ENCODE data around the gene DKK1.
A peak's percentile ranks its signal among the peaks of the same experiment; 100 is the strongest.

DKK1 gene

DNA sequence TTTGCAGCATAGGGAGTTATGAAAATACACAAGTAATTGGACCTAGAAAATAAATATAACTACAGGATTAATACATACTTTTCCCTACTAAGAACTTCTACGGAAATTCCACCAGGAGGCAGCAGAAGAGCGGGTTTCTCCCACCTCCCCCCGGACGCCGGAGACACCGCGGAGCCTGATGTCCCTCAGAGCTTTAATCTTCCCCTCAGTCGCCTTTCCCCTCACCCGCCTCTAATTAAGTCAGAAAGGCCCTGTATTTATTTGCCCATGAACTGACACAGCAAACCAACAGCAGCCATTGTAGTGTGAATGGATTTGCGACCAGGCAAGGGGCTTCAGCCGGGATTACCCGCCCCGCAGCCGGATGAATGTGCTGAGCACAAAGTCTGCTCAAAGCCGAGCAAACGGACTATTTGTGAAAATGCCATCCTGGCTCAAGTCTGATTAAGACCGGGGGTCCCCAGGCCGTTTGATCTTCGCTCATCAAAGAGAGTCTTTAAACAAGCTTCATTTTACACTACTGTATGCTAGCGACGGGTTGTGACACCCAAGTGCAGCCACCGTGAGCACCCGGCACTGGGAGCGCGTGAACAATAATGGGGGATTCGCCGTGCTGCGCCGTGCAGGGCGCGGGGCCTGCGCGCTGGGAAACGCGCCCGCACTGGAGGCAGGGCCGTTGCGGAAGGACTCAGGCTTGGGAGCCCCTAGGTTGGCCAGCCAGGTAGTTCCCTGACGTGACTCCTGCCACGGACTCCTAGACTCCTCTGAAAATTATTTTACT is 5.6 kb upstream of the DKK1 start:
- no peak for TF ChIP-seq ZNF274 (IDR thresholded peaks at IDR 0.05; ENCODE audit: low read depth, low read length)
- peak overlapping the region; percentile 53; the same call in 1 of the 2 replicates for H3K4me3 ChIP-seq (ENCODE audit: low read length)

DNA sequence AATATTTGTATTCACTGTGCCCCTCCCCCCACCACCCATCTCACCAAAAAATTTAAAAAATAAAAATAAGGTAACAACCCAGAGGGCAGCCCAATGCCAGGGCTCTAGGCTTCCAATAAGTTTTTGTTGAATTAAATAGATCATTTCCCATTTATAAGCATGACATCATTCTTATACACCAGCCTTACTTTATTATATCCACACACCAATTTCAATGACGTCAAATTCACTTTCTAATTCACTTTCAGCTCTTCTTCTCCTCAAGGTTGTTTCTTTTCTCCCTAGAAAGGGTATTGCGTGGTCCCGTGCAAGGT is 1.2 kb upstream of the DKK1 start:
- H3K4me3 ChIP-seq (ENCODE audit: low read length), result no peak overlapping the region

DNA sequence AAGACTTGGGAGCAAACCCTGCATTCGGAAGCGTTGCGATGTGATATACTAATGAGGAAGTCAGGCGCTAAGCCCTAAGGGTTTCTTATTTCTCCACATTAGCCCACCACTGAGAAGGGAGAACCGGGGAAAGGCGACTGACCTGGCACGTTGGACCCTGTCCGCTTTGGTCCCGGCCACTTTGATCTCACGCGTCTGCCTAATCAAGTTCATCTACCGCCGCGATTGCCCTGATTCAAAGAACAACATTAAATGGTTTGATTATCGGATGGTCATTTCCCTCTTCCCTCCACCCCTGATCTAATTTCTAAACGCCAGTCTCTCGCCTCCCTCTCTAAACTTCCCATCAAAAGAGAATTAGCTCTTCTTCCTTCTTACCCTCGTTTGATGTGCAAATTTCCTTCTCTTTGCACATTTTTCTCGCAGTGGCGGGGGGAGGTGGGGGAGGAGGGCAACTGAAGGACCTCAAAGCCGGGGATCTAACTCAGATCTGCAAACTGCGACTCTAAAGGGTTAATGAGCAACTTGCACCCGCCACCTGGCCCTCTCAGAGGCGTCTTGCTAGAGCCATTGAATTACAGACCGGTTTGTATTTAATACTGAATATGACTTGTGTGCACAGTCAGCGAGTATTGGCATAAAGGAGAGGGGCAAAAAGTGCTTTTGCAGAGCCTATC is 687 bp upstream of the DKK1 start:
- no peak for TF ChIP-seq ZNF274 (IDR thresholded peaks at IDR 0.05; ENCODE audit: low read depth, low read length)
- peak overlapping the region; percentile 25; the same call in 1 of the 2 replicates for H3K4me3 ChIP-seq (ENCODE audit: low read length)

More for the DNA sequence above, 1.2 kb upstream of the DKK1 start:
- TF ChIP-seq ZNF274 (IDR thresholded peaks at IDR 0.05; ENCODE audit: low read depth, low read length), result no peak

DNA sequence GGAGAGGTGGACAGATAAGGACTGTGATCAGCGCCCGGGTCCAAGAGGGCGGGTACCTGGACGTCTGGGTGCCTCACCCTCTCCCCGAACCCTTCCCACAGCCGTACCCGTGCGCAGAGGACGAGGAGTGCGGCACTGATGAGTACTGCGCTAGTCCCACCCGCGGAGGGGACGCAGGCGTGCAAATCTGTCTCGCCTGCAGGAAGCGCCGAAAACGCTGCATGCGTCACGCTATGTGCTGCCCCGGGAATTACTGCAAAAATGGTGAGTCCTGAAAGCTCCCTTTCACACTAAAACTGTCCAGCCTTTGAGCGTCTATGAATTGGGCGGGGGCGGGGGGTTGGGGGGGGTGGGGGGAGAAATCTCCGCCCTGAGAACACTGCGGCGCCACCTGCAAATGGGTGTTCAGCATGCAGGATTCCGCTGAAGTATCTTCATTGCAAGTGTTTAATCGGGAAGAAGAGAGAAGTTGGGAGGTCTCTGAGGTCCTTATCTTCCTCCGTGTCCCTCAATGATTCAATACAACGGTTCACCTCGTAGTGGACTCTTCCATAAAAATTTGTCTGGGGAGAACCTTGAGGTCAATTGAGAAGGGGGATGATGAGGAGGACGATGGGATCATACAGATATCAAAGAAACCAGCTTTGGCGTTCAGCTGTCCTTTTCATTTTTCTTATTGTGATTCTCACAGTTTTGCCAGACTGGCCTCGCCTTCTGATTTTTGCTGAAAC is 906 bp downstream of the DKK1 start:
- H3K4me3 ChIP-seq (ENCODE audit: low read length), result no peak overlapping the region
- TF ChIP-seq ZNF274 (IDR thresholded peaks at IDR 0.05; ENCODE audit: low read depth, low read length), result no peak

DNA sequence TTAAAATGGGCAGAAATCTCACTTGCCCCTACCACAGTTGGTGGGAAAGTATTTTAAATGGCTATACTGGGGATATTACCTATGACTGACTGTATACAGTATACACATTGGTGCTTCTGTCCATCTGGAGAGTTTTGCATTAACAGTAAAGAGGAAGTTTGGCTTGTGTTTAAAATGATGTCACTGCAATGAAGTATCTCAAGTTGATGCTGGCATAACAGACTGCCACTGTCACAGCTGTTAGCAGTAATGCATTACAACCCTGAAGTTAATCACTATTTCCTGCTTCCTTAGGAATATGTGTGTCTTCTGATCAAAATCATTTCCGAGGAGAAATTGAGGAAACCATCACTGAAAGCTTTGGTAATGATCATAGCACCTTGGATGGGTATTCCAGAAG is 1.9 kb downstream of the DKK1 start:
- TF ChIP-seq ZNF274 (IDR thresholded peaks at IDR 0.05; ENCODE audit: low read depth, low read length), result no peak
- no peak overlapping the region for H3K4me3 ChIP-seq (ENCODE audit: low read length)

DNA sequence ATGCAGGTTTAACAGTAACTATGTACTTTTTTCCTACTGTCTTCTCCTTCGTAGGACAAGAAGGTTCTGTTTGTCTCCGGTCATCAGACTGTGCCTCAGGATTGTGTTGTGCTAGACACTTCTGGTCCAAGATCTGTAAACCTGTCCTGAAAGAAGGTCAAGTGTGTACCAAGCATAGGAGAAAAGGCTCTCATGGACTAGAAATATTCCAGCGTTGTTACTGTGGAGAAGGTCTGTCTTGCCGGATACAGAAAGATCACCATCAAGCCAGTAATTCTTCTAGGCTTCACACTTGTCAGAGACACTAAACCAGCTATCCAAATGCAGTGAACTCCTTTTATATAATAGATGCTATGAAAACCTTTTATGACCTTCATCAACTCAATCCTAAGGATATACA is 2.4 kb downstream of the DKK1 start:
- H3K4me3 ChIP-seq (ENCODE audit: low read length), result no peak overlapping the region

DNA sequence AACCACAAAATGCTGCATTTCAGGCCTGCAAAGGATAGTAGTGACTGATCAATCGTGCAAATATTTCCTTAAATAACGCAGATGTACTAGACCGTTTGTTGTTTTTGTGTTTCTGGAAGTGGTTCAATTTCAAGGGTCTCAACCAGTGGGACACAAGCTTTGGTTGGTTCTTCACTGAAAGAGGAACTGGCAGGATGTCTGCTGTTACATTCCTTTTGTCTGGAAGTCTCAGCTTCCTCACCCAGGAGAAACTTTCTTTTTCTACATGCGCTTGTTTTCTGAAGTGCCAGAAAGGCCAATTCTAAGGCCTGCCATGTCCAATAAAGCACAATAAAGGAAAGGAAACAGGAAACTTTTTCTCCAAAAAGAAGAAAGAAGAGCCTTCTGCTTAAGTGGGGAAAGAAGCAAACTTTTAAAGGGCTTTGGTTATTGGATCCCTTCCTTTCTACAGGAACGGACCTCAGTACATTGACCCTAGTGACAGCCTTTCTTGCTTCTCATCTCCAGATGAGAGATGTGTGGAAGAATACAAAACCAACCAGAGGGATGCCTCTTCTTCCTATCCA is 4.1 kb downstream of the DKK1 start:
- no peak for TF ChIP-seq ZNF274 (IDR thresholded peaks at IDR 0.05; ENCODE audit: low read depth, low read length)
- H3K4me3 ChIP-seq (ENCODE audit: low read length), result no peak overlapping the region

More for the DNA sequence above, 2.4 kb downstream of the DKK1 start:
- TF ChIP-seq ZNF274 (IDR thresholded peaks at IDR 0.05; ENCODE audit: low read depth, low read length), result no peak

DNA sequence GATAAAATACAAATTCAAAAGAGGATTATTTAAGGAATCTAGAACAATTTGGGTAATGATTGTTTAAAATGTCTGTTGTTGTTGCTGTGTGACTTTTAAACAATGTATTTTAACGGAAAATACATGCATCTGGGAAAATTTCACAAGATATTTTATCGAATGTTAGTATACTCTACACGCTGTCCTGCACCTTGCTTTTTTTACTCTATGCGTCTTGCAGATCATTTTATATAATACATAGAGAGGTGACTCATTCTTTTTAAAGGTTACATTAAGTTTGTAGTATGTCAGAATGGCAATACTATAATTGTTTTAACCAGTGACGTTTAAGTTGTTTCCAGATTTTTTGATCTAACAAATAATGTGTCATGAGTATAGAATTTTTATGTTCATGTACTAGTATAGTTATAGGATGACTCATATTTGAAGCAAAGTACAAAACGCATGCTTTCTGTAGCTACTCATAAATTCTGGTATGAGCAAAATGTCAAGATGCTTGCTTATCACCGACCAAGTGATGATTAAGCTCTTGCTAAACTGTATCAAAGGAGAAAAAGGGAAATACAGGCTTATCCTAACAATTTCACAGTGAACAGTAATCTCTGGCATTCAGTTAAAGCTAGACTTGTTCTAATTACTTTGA is 4.9 kb downstream of the DKK1 start:
- no peak for TF ChIP-seq ZNF274 (IDR thresholded peaks at IDR 0.05; ENCODE audit: low read depth, low read length)
- no peak overlapping the region for H3K4me3 ChIP-seq (ENCODE audit: low read length)

DNA sequence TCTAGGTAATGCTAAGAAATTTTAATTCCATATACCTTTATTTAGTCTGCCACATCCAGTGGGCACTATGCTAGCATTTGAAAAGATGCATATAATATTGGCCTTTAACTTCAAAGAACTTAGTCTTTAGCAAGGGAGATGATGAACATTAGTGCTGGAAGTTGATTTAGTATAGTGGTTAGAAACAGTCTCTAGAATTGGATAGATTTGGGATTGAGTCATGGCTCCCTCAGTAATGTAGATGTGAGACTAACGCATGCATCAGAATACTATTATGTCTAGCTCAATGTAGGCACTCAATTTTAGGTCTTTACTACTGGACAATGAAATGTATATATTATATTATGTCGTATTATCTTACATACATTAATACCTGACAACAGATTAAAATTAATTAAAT is 5.8 kb downstream of the DKK1 start:
- no peak overlapping the region for H3K4me3 ChIP-seq (ENCODE audit: low read length)
- TF ChIP-seq ZNF274 (IDR thresholded peaks at IDR 0.05; ENCODE audit: low read depth, low read length), result no peak

DNA sequence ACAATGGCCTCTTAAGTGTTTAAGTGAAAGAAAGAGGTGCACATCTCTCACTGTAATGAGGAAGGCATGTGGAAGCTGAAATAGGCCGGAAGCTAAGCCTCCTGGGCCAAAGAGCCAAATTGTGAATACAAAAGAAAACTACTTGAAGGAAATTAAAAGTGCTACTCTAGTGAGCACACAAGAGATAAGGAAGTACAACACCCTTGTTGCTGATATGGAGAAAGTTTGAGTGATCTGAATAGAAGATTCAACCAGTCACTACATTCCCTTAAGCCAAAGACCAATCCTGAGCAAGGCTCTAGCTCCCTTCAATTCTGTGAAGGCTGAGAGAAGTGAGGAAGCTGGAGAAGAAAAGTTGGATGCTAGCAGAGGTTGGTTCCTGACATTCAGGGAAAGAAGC is 8.2 kb downstream of the DKK1 start:
- no peak for TF ChIP-seq ZNF274 (IDR thresholded peaks at IDR 0.05; ENCODE audit: low read depth, low read length)
- no peak overlapping the region for H3K4me3 ChIP-seq (ENCODE audit: low read length)

DNA sequence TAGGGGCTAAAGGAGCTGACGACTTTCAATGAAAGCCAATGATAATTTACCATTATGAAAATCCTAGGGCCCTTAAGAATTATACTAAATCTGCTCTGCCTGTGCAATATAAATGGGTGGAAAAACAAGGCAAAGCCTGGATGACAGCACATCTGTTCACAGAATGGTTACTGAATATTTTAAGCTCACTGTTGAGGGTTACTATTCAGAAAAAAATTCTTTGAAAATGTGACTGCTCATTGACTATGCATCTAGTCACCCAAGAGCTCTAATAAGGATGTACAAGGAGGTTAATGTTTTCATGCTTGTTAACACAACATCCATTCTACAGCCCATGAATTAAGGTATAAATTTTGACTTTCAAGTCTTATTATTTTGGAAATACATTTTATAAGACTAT is 8.9 kb downstream of the DKK1 start:
- no peak overlapping the region for H3K4me3 ChIP-seq (ENCODE audit: low read length)
- TF ChIP-seq ZNF274 (IDR thresholded peaks at IDR 0.05; ENCODE audit: low read depth, low read length), result no peak

DNA sequence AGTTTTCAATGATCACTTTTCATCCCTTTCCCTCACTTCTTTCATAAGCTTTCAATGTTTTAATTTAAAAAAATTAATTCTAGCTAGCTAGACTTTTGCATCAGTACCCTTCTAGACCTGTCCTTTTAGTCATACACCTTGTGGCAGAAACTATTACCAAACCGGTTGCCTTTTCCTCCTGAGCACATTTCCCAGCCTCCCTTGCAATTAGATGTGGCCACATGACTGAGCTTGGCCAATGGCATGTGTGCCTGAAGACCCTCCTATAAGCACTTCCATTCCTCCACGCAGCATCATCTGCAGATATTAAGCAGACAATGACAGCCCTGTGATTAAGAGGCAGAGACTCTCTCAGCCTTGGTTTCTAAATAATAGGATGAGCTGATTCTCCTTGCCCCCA is 12.3 kb downstream of the DKK1 start:
- no peak overlapping the region for H3K4me3 ChIP-seq (ENCODE audit: low read length)
- no peak for TF ChIP-seq ZNF274 (IDR thresholded peaks at IDR 0.05; ENCODE audit: low read depth, low read length)

DNA sequence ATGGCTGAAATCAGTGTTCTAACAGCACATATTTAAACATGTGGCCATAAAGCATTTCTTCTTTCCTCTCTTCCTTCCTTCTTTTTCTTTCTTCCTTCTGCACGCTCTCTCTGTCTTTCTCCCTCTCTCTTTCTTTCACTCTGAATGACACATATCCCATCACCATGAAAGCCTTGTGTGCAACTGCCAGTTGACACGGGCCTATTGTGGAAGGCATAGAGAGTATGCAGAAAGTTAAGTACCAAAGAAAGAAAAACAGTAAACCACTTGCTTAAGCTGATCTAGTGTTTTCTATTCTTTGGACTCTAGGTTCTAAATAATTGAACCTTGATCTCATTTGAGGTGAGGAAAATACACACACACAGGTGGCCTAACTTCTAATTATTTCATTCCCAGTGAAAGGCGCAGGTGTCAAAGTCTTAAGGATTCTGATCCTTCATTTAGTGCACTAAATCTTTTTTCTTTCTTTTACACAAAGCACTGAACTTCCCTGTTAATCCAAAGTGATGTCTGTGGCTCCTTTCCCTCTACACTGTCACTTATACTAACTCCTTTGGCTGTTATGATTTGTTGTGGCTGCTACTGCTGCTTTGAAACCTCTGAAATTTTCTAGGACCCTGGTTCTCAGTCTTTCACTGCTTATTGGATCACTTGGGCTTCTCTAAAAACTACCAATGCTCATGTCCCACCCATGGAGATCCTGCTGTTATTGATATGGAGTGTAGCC is 17.7 kb downstream of the DKK1 start:
- H3K4me3 ChIP-seq (ENCODE audit: low read length), result no peak overlapping the region
- no peak for TF ChIP-seq ZNF274 (IDR thresholded peaks at IDR 0.05; ENCODE audit: low read depth, low read length)

Data from GM08714 (cell line).